ENCODE measurements around the gene TRPM5. TPM values are rescaled to one million over a fixed set of nuclear protein-coding genes. Genes with fewer than 3 reads are reported as not detected.
A peak's percentile ranks its signal among the peaks of the same experiment; 100 is the strongest.

The TRPM5 gene
- total RNA-seq, 1 donor from 2014 or later, result under 0.01 TPM

- Histone ChIP-seq H3K4me1 (ENCODE audit: control insufficient read depth in 3 of 3, insufficient read depth in 3 of 3, low read length in 3 of 3) (peaks cover 4 to 17% (median 5%) of the 10 kb centered on the region in 3 donors), H3K9me3 (ENCODE audit: control insufficient read depth in 3 of 3, low read length in 3 of 3) (peaks cover 0 to 4% (median 2%) of the 10 kb centered on the region in 3 donors), H3K9ac (ENCODE audit: low read depth in 1 of 3, low read length in 3 of 3) (no peak overlapping the region), H3K27ac (ENCODE audit: low read depth, low read length) (no peak overlapping the region), H3K27me3 (ENCODE audit: control insufficient read depth in 3 of 3, insufficient read depth in 3 of 3, low read length in 3 of 3) (peaks cover 65 to 85% (median 69%) of the 10 kb centered on the region in 3 donors), H3K36me3 (ENCODE audit: control insufficient read depth in 3 of 3, insufficient read depth in 3 of 3, low read length in 3 of 3) (no peaks in the 10 kb centered on the region), H3K4me3 (ENCODE audit: low read length in 3 of 3) (peak overlapping the region in 1 of 3 donors; percentile 6)
Observed at GRCh38 chr11:2447253-2447950, 3.1 kb upstream of the TRPM5 start.

- Histone ChIP-seq H3K4me1 (ENCODE audit: control insufficient read depth in 3 of 3, insufficient read depth in 3 of 3, low read length in 3 of 3) (peaks cover 4 to 17% (median 5%) of the 10 kb centered on the region in 3 donors), H3K4me3 (ENCODE audit: low read length in 3 of 3) (no peak overlapping the region), H3K27me3 (ENCODE audit: control insufficient read depth in 3 of 3, insufficient read depth in 3 of 3, low read length in 3 of 3) (peaks cover 63 to 78% (median 65%) of the 10 kb centered on the region in 3 donors), H3K9me3 (ENCODE audit: control insufficient read depth in 3 of 3, low read length in 3 of 3) (peaks cover 0 to 4% (median 2%) of the 10 kb centered on the region in 3 donors), H3K9ac (ENCODE audit: low read depth in 1 of 3, low read length in 3 of 3) (no peak overlapping the region), H3K36me3 (ENCODE audit: control insufficient read depth in 3 of 3, insufficient read depth in 3 of 3, low read length in 3 of 3) (no peaks in the 10 kb centered on the region), H3K27ac (ENCODE audit: low read depth, low read length) (no peak overlapping the region)
Observed at GRCh38 chr11:2446590-2447252, 2.4 kb upstream of the TRPM5 start.

GRCh38 chr11:2445746-2446551 is 1.6 kb upstream of the TRPM5 start:
- H3K36me3 ChIP-seq (ENCODE audit: control insufficient read depth in 3 of 3, insufficient read depth in 3 of 3, low read length in 3 of 3), result no peaks in the 10 kb centered on the region
- H3K9ac ChIP-seq (ENCODE audit: low read depth in 1 of 3, low read length in 3 of 3), result no peak overlapping the region
- peaks cover 0 to 4% (median 2%) of the 10 kb centered on the region in 3 donors for H3K9me3 ChIP-seq (ENCODE audit: control insufficient read depth in 3 of 3, low read length in 3 of 3)
- peaks cover 59 to 72% (median 64%) of the 10 kb centered on the region in 3 donors for H3K27me3 ChIP-seq (ENCODE audit: control insufficient read depth in 3 of 3, insufficient read depth in 3 of 3, low read length in 3 of 3)
- H3K4me3 ChIP-seq (ENCODE audit: low read length in 3 of 3), result peak overlapping the region in 1 of 3 donors; percentile 43
- peaks cover 4 to 17% (median 5%) of the 10 kb centered on the region in 3 donors for H3K4me1 ChIP-seq (ENCODE audit: control insufficient read depth in 3 of 3, insufficient read depth in 3 of 3, low read length in 3 of 3)
- no peak overlapping the region for H3K27ac ChIP-seq (ENCODE audit: low read depth, low read length)

- H3K27ac ChIP-seq (ENCODE audit: low read depth, low read length), result no peak within 1 kb of the TSS
- no peaks in the 10 kb centered on the region for H3K36me3 ChIP-seq (ENCODE audit: control insufficient read depth in 3 of 3, insufficient read depth in 3 of 3, low read length in 3 of 3)
- H3K9ac ChIP-seq (ENCODE audit: low read depth in 1 of 3, low read length in 3 of 3), result no peak within 1 kb of the TSS
- peaks cover 58 to 69% (median 61%) of the 10 kb centered on the region in 3 donors for H3K27me3 ChIP-seq (ENCODE audit: control insufficient read depth in 3 of 3, insufficient read depth in 3 of 3, low read length in 3 of 3)
- peaks cover 0 to 4% (median 2%) of the 10 kb centered on the region in 3 donors for H3K9me3 ChIP-seq (ENCODE audit: control insufficient read depth in 3 of 3, low read length in 3 of 3)
- peaks cover 4 to 17% (median 5%) of the 10 kb centered on the region in 3 donors for H3K4me1 ChIP-seq (ENCODE audit: control insufficient read depth in 3 of 3, insufficient read depth in 3 of 3, low read length in 3 of 3)
- peak within 1 kb of the TSS; percentile 41 to 43 (median 43) for H3K4me3 ChIP-seq (ENCODE audit: low read length in 3 of 3)
Observed at GRCh38 chr11:2444821-2445745, 769 bp upstream of the TRPM5 start, which contains the start of gene KCNQ1. TSS of gene KCNQ1 (plus strand) at chr11:2445008. CDS start at chr11:2445099, 91 bp downstream.

- Histone ChIP-seq H3K4me1 (ENCODE audit: control insufficient read depth in 3 of 3, insufficient read depth in 3 of 3, low read length in 3 of 3) (peaks cover 4 to 17% (median 5%) of the 10 kb centered on the region in 3 donors), H3K4me3 (ENCODE audit: low read length in 3 of 3) (no peak overlapping the region), H3K9me3 (ENCODE audit: control insufficient read depth in 3 of 3, low read length in 3 of 3) (peaks cover 0 to 4% (median 2%) of the 10 kb centered on the region in 3 donors), H3K27ac (ENCODE audit: low read depth, low read length) (no peak overlapping the region), H3K36me3 (ENCODE audit: control insufficient read depth in 3 of 3, insufficient read depth in 3 of 3, low read length in 3 of 3) (no peaks in the 10 kb centered on the region), H3K27me3 (ENCODE audit: control insufficient read depth in 3 of 3, insufficient read depth in 3 of 3, low read length in 3 of 3) (peaks cover 43 to 53% (median 45%) of the 10 kb centered on the region in 3 donors), H3K9ac (ENCODE audit: low read depth in 1 of 3, low read length in 3 of 3) (no peak overlapping the region)
Observed at GRCh38 chr11:2443406-2443805, 908 bp downstream of the TRPM5 start.

GRCh38 chr11:2442589-2442988 is 1.7 kb downstream of the TRPM5 start:
- Histone ChIP-seq H3K27ac (ENCODE audit: low read depth, low read length) (no peak overlapping the region), H3K4me3 (ENCODE audit: low read length in 3 of 3) (no peak overlapping the region), H3K9ac (ENCODE audit: low read depth in 1 of 3, low read length in 3 of 3) (no peak overlapping the region), H3K9me3 (ENCODE audit: control insufficient read depth in 3 of 3, low read length in 3 of 3) (peaks cover 0 to 4% (median 2%) of the 10 kb centered on the region in 3 donors), H3K27me3 (ENCODE audit: control insufficient read depth in 3 of 3, insufficient read depth in 3 of 3, low read length in 3 of 3) (peaks cover 36 to 47% (median 37%) of the 10 kb centered on the region in 3 donors), H3K4me1 (ENCODE audit: control insufficient read depth in 3 of 3, insufficient read depth in 3 of 3, low read length in 3 of 3) (peaks cover 4 to 12% (median 5%) of the 10 kb centered on the region in 3 donors), H3K36me3 (ENCODE audit: control insufficient read depth in 3 of 3, insufficient read depth in 3 of 3, low read length in 3 of 3) (no peaks in the 10 kb centered on the region)

GRCh38 chr11:2441171-2441570 is 3.1 kb downstream of the TRPM5 start:
- Histone ChIP-seq H3K36me3 (ENCODE audit: control insufficient read depth in 3 of 3, insufficient read depth in 3 of 3, low read length in 3 of 3) (no peaks in the 10 kb centered on the region), H3K9ac (ENCODE audit: low read depth in 1 of 3, low read length in 3 of 3) (no peak overlapping the region), H3K4me1 (ENCODE audit: control insufficient read depth in 3 of 3, insufficient read depth in 3 of 3, low read length in 3 of 3) (no peaks in the 10 kb centered on the region), H3K27me3 (ENCODE audit: control insufficient read depth in 3 of 3, insufficient read depth in 3 of 3, low read length in 3 of 3) (peaks cover 27 to 45% (median 36%) of the 10 kb centered on the region in 3 donors), H3K9me3 (ENCODE audit: control insufficient read depth in 3 of 3, low read length in 3 of 3) (peaks cover 0 to 4% (median 2%) of the 10 kb centered on the region in 3 donors), H3K4me3 (ENCODE audit: low read length in 3 of 3) (no peak overlapping the region), H3K27ac (ENCODE audit: low read depth, low read length) (no peak overlapping the region)

GRCh38 chr11:2440646-2441045 is 3.7 kb downstream of the TRPM5 start:
- H3K4me3 ChIP-seq (ENCODE audit: low read length in 3 of 3), result no peak overlapping the region
- no peaks in the 10 kb centered on the region for H3K36me3 ChIP-seq (ENCODE audit: control insufficient read depth in 3 of 3, insufficient read depth in 3 of 3, low read length in 3 of 3)
- no peaks in the 10 kb centered on the region for H3K4me1 ChIP-seq (ENCODE audit: control insufficient read depth in 3 of 3, insufficient read depth in 3 of 3, low read length in 3 of 3)
- H3K9me3 ChIP-seq (ENCODE audit: control insufficient read depth in 3 of 3, low read length in 3 of 3), result peaks cover 0 to 4% (median 2%) of the 10 kb centered on the region in 3 donors
- H3K9ac ChIP-seq (ENCODE audit: low read depth in 1 of 3, low read length in 3 of 3), result no peak overlapping the region
- H3K27me3 ChIP-seq (ENCODE audit: control insufficient read depth in 3 of 3, insufficient read depth in 3 of 3, low read length in 3 of 3), result peaks cover 23 to 42% (median 36%) of the 10 kb centered on the region in 3 donors
- no peak overlapping the region for H3K27ac ChIP-seq (ENCODE audit: low read depth, low read length)

- Histone ChIP-seq H3K9me3 (ENCODE audit: control insufficient read depth in 3 of 3, low read length in 3 of 3) (peaks cover 0 to 4% (median 2%) of the 10 kb centered on the region in 3 donors), H3K27ac (ENCODE audit: low read depth, low read length) (no peak overlapping the region), H3K27me3 (ENCODE audit: control insufficient read depth in 3 of 3, insufficient read depth in 3 of 3, low read length in 3 of 3) (peaks cover 25 to 39% (median 37%) of the 10 kb centered on the region in 3 donors)
Observed at GRCh38 chr11:2439820-2440219, 4.5 kb downstream of the TRPM5 start.

More at GRCh38 chr11:2439820-2440219, 4.5 kb downstream of the TRPM5 start:
- Histone ChIP-seq H3K9ac (ENCODE audit: low read depth in 1 of 3, low read length in 3 of 3) (no peak overlapping the region), H3K4me3 (ENCODE audit: low read length in 3 of 3) (no peak overlapping the region), H3K36me3 (ENCODE audit: control insufficient read depth in 3 of 3, insufficient read depth in 3 of 3, low read length in 3 of 3) (no peaks in the 10 kb centered on the region), H3K4me1 (ENCODE audit: control insufficient read depth in 3 of 3, insufficient read depth in 3 of 3, low read length in 3 of 3) (no peaks in the 10 kb centered on the region)

All from skeletal muscle tissue (tissue), 4 donors.